K562 (cell line): ENCODE results near the gene H3-3A. TPM values are rescaled to one million over a fixed set of nuclear protein-coding genes. Genes with fewer than 3 reads are reported as not detected.

Experiments used
- CHCHD3 ChIP-seq: fragments of 250-450 bp; sonication (Bioruptor Pico); IDR thresholded peaks from 2 replicates; pipeline ENCODE4 v2.1.2; 2022; ENCODE audit warnings: mild to moderate bottlenecking
- L3MBTL2 ChIP-seq: fragments of 450-650 bp; IDR thresholded peaks from 2 replicates; pipeline ENCODE4 v1.6.1; 2016; ENCODE audit warnings: mild to moderate bottlenecking, moderate library complexity
- LCOR ChIP-seq: sonication (generic); formaldehyde crosslinking; IDR thresholded peaks from 2 replicates; pipeline ENCODE4 v1.8.0; 2022; ENCODE audit warnings: mild to moderate bottlenecking, missing genetic modification reagents
- SRSF9 ChIP-seq: fragments of 200-400 bp; formaldehyde crosslinking; IDR thresholded peaks from 2 replicates; pipeline ENCODE4 v1.6.1; 2017; ENCODE audit warnings: low read depth, low read length, borderline replicate concordance
- ZNF318 ChIP-seq, 2 experiments: fragments of 450-650 bp; IDR thresholded peaks; 2 replicates each; pipeline ENCODE4 v1.6.1; 2016; ENCODE audit warnings: mild to moderate bottlenecking in 2 of 2, borderline replicate concordance in 1 of 2, low read depth in 1 of 2, moderate library complexity in 1 of 2
- polyA plus RNA-seq, 8 experiments: library from polyadenylated mRNA; depleted of rRNA in 4 of 8; stranded (reverse) in 5 of 8; unstranded in 3 of 8; fragments of >200 nt; fragmentation: Nextera tagmentation in 2 of 8; fragmentation: Illumina TruSeq in 1 of 8; extraction: Ambion mirVana in 2 of 8; extraction: Trizol in 1 of 8; gene quantifications; 2 replicates each; pipeline versions ENCODE4 v1.2.1 to v1.2.3, GENCODE V29; 2011 to 2014; ENCODE audit warnings: inconsistent platforms in 1 of 8, missing spikeins in 1 of 8
- total RNA-seq, 7 experiments: library from RNA; depleted of rRNA in 6 of 7; stranded (reverse); fragments of >200 nt in 6 of 7; fragmentation: Illumina TruSeq in 2 of 7; extraction: Trizol in 2 of 7; gene quantifications; 2 replicates each; pipeline versions ENCODE4 v1.2.1 to v1.2.3, GENCODE V29; 2011 to 2021; ENCODE audit warnings: low replicate concordance in 1 of 7

Gene H3-3A
- total and polyA plus RNA-seq, 9 of the 15 experiments (the other 6 are each of a cell fraction or from before 2014, with no cell fraction given): 426 to 1,083 (median 591) TPM

DNA sequence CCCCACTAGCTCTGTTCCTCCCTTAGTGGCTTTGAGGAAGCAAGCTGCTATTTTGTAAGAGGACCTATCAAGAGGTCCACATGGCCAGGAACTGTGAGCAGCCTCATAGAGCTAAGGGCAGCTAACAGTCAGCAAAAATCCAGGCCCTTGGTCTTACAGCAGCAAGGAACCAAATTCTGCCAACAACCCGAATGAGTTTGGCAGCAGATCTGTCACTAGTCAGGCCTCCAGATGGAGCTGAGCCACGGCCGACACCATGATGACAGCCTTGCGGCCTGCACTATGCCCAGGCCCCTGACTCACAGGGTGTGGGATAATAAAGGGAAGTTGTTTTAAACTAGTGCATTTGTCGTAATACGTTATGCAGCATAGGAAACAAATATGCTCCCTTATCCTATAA, 28.0 kb upstream of the H3-3A start (continued):
- no peak for TF ChIP-seq ZNF318 (IDR thresholded peaks at IDR 0.05; ENCODE audit: borderline replicate concordance in 1 of 2, low read depth in 1 of 2)
- TF ChIP-seq SRSF9: no peak
- no peak for TF ChIP-seq LCOR (CRISPR knock-in tag)
- TF ChIP-seq L3MBTL2: peak; percentile 48; the same call in 1 of the 2 replicates
- TF ChIP-seq CHCHD3 (CRISPR knock-in tag): no peak
